Stimulated activated CD4-positive, alpha-beta T cell treated with anti-CD3 and anti-CD28 coated beads, TNF-alpha, amount 100 ng/mL, for 4 hours (primary cell): ENCODE measurements around the gene GAA.
"Not testable (repeated sequence)": the region's sequence is repeated elsewhere in the genome, so short reads cannot be mapped to it uniquely, and the experiment has no call there.

ENCODE experiments used
- DNase-seq, 3 experiments: peaks; one replicate each; pipeline ENCODE4 v3.0.0-alpha.2; 2020; ENCODE audit warnings: low read depth in 3 of 3

The GAA gene

DNA sequence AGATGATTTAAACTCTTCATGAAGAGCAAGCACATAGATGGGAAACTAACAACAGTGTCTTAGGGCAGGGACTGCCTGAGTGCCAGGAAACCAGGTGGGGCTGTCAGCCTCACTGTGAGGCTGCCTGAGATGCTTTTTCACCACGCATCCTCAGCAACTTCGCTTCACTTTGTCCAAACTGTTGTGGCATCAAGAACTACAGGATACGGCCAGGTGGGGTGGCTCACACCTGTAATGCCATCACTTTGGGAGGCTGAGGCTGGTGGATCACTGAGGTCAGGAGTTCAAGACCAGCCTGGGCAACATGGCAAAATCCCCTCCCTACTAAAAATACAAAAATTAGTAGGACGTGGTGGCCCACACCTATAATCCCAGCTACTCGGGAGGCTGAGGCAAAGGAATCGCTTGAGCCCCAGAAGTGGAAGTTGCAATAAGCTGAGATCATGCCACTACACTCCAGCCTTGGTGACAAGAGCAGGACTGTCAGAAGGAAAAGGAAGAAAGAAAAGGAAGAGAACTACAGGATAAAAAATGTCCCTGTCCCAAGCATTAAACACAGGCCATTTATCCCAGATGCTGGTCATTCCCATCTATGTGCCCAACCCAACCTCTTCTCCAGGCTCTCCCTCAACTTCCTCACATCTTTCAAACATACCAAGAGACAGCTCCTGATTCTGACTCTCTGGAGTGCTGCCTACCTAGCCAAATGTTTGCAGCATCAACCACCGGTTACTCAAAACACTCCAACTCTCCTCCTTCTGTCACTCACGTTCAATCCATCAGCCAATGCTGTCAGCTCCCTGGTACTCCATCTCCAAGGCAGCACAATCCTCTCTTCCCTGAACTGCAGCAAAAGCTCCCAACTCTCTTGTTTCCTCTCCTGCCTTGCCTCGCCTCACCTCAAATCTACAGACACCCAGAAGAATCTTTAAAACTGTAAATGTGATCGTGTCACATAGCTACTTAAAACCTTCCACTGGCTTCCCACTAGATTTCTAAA lies 44.0 kb downstream of the GAA start:
- DNase-seq: no peak

DNA sequence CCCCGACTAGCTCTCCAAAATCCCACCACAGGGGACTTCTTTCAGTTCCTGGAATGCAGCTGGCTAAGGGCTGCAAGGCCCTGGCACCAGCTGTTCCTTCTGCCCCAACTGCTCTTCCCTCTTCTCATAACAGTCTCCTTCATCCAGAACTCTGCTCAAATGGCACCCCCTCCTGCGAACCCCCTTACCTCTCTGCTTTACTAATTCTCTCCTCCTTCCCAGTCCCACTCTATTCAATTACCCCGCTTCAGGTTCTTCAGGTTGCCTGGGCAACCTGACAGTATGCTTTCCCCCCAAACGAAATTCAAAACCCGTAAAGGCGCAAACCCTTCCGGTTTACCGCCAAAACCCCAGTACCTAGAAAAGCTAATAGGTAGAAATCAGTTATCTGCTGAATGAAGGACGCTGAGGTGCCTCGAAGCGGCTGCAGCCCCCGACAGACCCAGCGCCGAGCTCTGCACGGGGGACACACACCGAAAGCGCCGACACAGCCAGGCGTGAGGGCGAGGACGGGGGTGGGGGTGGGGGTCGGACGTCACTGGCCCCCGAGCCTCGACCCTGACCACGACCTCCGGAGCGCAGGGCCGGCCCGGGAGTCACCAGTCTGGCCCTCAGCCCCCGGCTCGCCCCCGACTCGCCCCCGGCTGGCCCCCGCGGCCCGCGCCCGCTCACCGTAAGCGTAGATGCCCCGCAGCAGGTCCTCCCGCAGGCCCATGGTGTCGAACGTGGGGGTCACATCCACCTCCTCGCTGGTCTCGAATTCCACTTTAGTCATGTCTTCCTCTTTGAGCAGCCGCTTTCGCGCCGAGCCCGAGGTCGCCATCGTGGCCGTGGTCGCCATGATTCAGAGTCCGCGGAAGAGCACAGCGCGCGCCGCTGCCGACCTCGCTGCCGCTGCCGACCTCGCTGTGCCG lies 45.0 kb downstream of the GAA start:
- DNase-seq: peak in 2 of 3 experiments; percentile 9

DNA sequence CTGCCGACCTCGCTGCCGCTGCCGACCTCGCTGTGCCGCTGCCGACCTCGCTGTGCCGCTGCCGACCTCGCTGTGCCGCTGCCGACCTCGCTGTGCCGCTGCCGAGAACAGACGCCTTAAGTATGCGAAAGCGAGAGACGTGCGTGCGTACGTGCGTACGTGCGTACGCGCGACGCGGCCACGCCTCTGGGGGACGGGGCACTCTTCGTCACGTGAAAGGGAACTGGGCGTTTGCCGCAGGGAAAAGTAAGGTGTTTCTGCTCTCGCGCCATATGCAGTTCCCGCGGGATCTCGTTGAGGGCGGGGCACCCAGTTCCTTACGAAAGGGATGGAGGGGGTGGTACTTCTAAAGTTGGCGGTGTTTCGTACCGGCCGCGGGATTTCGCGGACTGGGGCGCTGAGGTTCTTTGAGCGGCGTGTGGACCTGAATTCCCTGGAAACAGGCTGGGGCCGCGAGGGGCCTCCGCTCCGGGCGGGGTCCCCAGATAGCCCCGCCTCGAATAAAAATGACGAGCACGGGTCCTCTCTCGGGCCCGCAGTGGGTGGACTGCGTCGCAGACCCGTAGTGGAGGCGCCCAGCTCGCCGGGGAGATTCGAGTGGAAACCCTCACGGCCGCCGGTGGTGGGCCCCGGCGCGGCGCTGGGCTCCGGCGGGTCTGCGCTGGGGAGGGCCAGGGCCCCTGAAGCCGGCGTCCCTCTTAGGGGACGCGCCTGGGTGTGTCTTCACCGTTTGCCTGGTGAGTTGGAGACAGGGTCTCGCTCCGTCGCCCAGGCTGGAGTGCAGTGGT lies 45.8 kb downstream of the GAA start, which contains the start of gene EIF4A3:
TSS of gene EIF4A3 (minus strand) at position 94 of the 788 bp plus-strand sequence. CDS start 167 bp downstream, outside the sequence.
- peak; percentile 88 to 95 (median 93) for DNase-seq

DNA sequence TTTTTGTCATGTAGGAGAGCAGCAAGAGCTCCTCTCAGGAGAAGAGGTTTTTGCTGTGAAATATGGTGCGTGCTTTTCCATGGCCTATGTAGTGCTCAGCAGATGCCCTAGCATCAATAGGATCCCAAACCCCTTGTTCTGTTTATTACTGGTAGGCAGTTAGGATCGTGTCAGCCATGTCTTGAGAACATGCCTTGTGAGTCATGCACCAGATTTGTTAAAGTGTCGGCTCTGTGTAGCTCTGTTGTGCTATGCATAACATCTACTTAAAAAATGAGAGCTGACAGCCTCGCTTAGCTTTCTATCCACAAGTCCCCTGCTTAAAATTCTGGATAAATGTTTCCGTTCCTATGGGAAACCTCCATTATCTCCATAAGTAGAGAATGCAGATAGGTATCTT lies 50.0 kb downstream of the GAA start:
- no peak for DNase-seq

DNA sequence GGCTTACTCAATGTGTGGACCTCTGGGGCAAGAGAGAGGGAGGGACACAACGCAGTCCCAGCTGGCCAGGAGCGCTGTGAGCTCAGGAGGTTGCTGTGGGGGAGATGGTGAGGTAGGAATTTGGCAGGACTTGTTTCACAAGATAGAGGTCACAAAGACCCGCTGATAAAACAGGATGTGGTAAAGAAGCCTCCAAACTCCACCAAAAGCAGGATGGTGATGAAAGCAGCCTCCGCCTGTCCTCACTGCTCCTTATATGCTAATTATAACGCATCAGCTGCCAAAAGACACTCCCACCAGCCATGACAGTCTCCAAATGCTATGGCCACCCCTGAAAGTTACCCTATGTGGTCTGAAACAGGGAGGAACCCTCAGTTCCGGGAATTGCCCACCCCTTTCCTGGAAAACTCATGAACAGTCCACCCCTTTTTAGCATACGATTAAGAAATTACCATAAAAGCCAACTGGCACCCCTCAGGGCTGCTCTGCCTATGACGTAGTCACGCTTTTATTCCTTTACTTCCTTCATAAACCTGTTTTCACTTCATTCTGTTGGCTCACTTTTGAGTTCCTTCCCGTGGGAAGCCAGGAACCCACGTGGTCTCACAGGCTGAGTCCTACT lies 50.8 kb downstream of the GAA start:
- no peak for DNase-seq

DNA sequence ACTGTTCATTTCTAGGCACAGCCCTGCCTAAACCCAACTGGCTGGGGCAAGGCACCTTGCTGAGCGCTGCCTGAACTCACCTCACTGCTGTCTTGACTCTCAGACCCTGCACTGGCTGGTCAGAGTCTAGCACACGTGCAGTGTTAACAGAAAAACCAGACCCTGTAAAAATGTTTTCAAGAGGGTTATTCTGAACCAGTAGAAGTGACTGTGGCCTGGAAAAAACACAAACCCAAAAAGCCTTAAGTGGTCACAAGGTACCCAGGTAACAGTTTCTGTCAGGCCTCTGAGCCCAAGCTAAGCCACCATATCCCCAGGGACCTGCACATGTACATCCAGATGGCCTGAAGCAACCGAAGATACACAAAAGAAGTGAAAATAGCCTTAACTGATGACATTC lies 51.6 kb downstream of the GAA start:
- no peak for DNase-seq

DNA sequence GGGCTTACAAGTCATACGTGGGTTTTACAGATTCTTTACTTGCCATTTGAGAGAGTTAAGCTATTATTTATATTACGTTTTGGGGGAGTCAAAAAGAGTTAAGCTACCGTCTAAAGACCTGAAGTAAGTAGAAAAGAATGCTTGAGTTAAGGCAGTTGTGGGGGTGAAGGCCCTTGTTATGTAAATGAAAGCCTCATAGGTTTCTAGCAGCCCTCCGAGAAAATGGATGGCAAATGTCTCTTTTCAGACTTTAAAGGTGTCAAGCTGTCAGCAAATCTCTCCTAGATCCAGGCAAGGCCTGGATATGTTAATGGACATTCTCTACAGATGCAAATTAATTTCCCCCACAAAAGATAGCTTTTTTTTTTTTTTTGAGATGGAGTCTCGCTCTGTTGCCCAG lies 52.8 kb downstream of the GAA start:
- DNase-seq: no peak

DNA sequence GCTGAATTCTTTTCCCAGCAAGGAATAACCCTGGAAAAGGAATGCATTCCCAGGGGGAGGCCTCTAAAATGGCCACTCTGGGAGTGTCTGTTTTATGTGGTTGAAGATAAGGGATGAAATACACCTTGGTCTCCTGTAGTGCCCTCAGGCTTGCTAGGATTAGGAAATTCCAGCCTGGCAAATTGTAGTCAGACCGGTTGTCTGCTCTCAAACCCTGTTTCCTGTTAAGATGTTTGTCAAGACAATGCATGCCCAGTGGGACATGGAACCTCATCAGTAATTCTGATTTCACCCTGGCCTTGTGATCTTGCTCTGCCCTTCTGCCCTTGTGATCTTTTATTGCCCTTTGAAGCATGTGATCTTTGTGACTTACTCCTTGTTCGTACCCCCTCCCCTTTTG lies 54.2 kb downstream of the GAA start:
- not testable (repeated sequence) for DNase-seq

DNA sequence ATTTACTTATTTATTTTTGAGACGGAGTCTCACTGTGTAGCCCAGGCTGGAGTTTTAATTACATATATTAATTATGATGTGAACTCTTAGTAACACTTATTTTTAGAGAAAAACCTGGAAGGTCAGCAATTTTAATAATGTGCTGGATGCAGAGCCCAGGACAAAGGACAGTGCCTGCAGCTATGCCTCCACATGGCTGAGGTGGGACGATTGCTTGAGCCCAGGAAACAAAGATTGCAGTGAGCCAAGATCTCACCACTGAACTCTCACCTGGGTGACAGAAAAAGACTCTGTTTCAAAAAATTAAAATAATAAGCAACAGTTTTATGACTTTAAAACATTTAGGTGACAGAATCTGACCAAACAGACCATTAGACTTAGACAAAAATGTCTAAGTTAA lies 57.5 kb downstream of the GAA start:
- DNase-seq: no peak

DNA sequence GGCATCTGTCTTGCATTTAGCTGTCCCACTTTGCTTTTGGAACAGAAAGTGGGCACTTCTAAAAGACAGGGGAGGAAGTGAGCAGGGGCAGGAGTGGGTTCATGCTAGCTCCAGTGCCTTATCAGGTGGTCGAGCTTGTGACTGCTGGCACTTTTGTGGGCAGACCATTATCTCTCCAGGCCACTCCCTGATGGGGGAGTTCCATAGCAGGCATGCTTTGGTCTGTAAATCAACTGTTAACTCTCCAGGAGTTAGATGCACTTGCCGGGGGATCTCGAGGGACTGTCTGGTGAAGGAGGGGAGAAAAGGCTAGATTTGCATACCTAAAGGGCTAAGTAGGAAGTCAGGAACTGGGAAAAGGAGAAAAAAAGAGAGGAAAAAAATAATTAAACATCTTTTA lies 59.2 kb downstream of the GAA start:
- no peak for DNase-seq

DNA sequence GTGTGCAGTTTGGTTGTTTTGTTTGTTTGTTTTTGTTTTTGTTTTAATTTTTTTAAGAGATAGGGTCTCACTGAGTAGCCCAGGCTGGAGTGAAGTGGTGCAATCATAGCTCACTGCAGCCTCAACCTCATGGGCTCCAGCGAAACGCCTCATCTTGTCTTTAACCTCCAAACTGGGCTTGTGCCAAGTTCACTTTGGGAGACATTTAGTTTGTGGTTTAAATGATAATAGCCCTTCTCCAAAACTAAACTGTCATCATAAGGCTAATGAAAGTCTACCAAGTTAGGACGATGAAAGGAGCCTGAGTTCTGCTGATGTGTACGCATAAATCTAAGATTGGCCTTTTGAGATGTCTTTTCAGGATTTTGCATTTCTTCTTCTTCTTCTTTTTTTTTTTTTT lies 62.0 kb downstream of the GAA start:
- DNase-seq: no peak

DNA sequence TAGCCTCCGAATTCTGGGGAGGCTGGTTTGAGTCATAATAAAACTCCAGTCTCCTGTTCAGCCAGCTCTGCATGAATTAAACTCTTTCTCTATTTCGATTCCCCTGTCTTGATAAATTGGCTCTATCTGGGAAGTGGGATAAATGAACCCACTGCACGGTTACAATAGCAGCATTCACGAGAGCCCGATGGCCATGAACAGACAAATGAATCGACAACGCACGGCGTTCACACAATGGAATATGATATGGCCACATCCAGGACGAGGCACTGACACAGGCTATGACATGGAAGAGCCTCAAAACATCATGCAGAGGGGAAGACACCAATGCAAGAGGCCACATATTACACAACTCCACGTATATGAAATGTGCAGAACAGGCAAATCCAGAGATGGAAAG lies 62.8 kb downstream of the GAA start:
- DNase-seq: no peak

DNA sequence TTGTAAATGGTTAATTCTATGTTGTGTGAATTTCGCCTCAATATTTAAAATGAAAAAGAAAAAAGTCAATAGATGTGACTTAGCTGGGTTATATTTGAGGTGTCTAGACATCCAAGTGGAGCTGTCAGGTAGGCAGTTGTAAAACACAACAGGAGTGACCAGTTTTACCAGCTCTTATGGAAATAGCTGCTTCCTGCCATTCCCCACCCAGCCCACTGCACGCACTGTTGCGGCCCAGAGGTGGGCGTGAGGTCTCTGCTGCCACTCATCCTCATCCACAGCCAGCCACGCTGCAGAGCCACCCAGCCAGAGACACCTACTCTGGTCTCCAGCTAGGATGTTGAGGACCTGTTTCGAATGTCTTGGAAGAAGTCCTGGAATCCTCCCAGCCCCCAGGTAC lies 65.1 kb downstream of the GAA start:
- no peak for DNase-seq

DNA sequence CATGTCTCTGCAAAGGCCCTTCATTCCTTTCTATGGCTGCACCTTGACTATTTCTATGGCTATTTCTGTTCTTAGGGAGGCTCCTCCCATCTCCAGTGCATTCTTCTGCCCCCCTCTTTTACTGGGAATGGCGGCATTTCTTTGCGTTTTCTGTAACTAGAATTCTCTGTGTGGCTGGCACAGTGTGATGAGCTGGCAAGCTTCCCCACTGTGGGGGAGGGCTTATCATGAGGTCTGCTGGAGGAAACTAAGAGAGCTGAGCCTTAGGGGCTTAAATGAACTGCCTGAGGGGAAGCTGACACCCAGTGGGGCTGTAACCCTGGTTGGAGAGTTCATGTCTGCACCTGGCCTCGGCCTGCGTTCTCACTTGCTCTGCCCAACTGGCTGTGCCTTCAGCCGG lies 67.0 kb downstream of the GAA start:
- no peak for DNase-seq

DNA sequence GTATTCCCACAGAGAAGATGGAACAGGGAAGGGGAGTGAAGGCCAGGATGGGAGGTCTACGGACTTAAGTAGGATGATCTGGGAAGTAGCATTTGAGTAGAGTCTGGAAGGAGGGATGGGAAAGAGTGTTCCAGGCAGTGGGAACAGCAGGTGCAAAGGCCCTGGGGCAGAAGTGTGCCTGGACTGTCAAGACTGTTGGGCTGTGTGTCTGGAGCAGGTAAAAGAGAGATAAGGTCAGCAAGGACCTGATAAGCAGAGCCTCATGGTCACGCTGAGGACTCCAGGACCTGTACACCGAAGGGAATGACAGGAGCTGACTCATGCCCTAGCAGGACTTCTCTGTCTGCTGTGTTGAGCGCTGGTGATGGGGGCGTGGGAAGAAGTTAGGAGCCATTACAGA lies 67.7 kb downstream of the GAA start:
- no peak for DNase-seq
